ENCODE data around the gene ZNF735.

- no peak for TF ChIP-seq RAD21 (IDR thresholded peaks at IDR 0.05; ENCODE audit: low read depth)
- no peak for TF ChIP-seq YY1 (IDR thresholded peaks at IDR 0.05; ENCODE audit: low read depth)
- TF ChIP-seq EP300 (IDR thresholded peaks at IDR 0.05; ENCODE audit: borderline replicate concordance), result no peak
- TF ChIP-seq MAX (IDR thresholded peaks at IDR 0.05), result no peak
- TF ChIP-seq TEAD4 (IDR thresholded peaks at IDR 0.05), result no peak
- TF ChIP-seq TAF1 (IDR thresholded peaks at IDR 0.05; ENCODE audit: low read depth), result no peak
These were observed 14.8 kb upstream of the ZNF735 start for GRCh38 chr7:64192148-64192704.

Measured in Ishikawa (cell line).